ENCODE data around the gene FLYWCH1. TPM values are rescaled to one million over a fixed set of nuclear protein-coding genes. Genes with fewer than 3 reads are reported as not detected.

The FLYWCH1 gene
- total RNA-seq, 1 experiment from 2014 or later = 32.6 TPM

- TF ChIP-seq ZBTB21 (CRISPR knock-in tag; IDR thresholded peaks at IDR 0.05; ENCODE audit: borderline replicate concordance) (peak; percentile 58; the same call in 1 of the 2 replicates), ETV6 (CRISPR knock-in tag; IDR thresholded peaks at IDR 0.05) (peak; percentile 89; the same call in 1 of the 2 replicates), NFYB (CRISPR knock-in tag; conservative IDR thresholded peaks at IDR 0.05; ENCODE audit: low read depth) (peak; percentile 39), RELA (CRISPR knock-in tag; IDR thresholded peaks at IDR 0.05; ENCODE audit: borderline replicate concordance) (no peak), GTF2I (CRISPR knock-in tag; conservative IDR thresholded peaks at IDR 0.05) (no peak), RORB (CRISPR knock-in tag; IDR thresholded peaks at IDR 0.05) (no peak), CDX4 (CRISPR knock-in tag; IDR thresholded peaks at IDR 0.05; ENCODE audit: borderline replicate concordance) (no peak), JAZF1 (CRISPR knock-in tag; IDR thresholded peaks at IDR 0.05) (no peak), CBFB (CRISPR knock-in tag; IDR thresholded peaks at IDR 0.05; ENCODE audit: low read depth) (no peak; the same call in 1 of the 2 replicates), E2F5 (CRISPR knock-in tag; IDR thresholded peaks at IDR 0.05) (peak; percentile 59; the same call in 1 of the 2 replicates), GABPB1 (CRISPR knock-in tag; IDR thresholded peaks at IDR 0.05) (no peak), ZNF281 (CRISPR knock-in tag; IDR thresholded peaks at IDR 0.05) (no peak), ARID4B (CRISPR knock-in tag; IDR thresholded peaks at IDR 0.05; ENCODE audit: borderline replicate concordance) (peak; percentile 13; the same call in 1 of the 2 replicates), ZNF671 (CRISPR knock-in tag; IDR thresholded peaks at IDR 0.05) (0 out of 2 replicates have a peak, but pooled peaks have one; percentile 39), OVOL2 (CRISPR knock-in tag; IDR thresholded peaks at IDR 0.05; ENCODE audit: borderline replicate concordance) (no peak), ZNF232 (CRISPR knock-in tag; IDR thresholded peaks at IDR 0.05) (peak; percentile 54; the same call in 1 of the 2 replicates), IRF2 (CRISPR knock-in tag; IDR thresholded peaks at IDR 0.05; ENCODE audit: borderline replicate concordance, low read depth) (no peak), CREB1 (CRISPR knock-in tag; IDR thresholded peaks at IDR 0.05) (no peak), CREM (CRISPR knock-in tag; IDR thresholded peaks at IDR 0.05) (peak; percentile 56; the same call in 1 of the 2 replicates), ZNF423 (CRISPR knock-in tag; IDR thresholded peaks at IDR 0.05) (no peak), FOXK1 (CRISPR knock-in tag; IDR thresholded peaks at IDR 0.05) (peak; percentile 78), SOX15 (CRISPR knock-in tag; IDR thresholded peaks at IDR 0.05) (no peak)
- TF ChIP-seq, protein P1, sequence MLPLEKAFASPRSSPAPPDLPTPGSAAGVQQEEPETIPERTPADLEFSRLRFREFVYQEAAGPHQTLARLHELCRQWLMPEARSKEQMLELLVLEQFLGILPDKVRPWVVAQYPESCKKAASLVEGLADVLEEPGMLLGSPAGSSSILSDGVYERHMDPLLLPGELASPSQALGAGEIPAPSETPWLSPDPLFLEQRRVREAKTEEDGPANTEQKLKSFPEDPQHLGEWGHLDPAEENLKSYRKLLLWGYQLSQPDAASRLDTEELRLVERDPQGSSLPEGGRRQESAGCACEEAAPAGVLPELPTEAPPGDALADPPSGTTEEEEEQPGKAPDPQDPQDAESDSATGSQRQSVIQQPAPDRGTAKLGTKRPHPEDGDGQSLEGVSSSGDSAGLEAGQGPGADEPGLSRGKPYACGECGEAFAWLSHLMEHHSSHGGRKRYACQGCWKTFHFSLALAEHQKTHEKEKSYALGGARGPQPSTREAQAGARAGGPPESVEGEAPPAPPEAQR (CRISPR knock-in tag; IDR thresholded peaks at IDR 0.05) = 0 out of 2 replicates have a peak, but pooled peaks have one; percentile 14
- TF ChIP-seq, protein P2, sequence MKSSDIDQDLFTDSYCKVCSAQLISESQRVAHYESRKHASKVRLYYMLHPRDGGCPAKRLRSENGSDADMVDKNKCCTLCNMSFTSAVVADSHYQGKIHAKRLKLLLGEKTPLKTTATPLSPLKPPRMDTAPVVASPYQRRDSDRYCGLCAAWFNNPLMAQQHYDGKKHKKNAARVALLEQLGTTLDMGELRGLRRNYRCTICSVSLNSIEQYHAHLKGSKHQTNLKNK (CRISPR knock-in tag; IDR thresholded peaks at IDR 0.05) = no peak
- TF ChIP-seq, protein P3, sequence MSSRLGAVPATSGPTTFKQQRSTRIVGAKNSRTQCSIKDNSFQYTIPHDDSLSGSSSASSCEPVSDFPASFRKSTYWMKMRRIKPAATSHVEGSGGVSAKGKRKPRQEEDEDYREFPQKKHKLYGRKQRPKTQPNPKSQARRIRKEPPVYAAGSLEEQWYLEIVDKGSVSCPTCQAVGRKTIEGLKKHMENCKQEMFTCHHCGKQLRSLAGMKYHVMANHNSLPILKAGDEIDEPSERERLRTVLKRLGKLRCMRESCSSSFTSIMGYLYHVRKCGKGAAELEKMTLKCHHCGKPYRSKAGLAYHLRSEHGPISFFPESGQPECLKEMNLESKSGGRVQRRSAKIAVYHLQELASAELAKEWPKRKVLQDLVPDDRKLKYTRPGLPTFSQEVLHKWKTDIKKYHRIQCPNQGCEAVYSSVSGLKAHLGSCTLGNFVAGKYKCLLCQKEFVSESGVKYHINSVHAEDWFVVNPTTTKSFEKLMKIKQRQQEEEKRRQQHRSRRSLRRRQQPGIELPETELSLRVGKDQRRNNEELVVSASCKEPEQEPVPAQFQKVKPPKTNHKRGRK (CRISPR knock-in tag; IDR thresholded peaks at IDR 0.05; ENCODE audit: borderline replicate concordance) = no peak
- TF ChIP-seq, protein P4, sequence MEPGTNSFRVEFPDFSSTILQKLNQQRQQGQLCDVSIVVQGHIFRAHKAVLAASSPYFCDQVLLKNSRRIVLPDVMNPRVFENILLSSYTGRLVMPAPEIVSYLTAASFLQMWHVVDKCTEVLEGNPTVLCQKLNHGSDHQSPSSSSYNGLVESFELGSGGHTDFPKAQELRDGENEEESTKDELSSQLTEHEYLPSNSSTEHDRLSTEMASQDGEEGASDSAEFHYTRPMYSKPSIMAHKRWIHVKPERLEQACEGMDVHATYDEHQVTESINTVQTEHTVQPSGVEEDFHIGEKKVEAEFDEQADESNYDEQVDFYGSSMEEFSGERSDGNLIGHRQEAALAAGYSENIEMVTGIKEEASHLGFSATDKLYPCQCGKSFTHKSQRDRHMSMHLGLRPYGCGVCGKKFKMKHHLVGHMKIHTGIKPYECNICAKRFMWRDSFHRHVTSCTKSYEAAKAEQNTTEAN (CRISPR knock-in tag; IDR thresholded peaks at IDR 0.05) = no peak
Measured at GRCh38 chr16:2911638-2912329, at the start of gene FLYWCH1 (continued).

All from WTC11 (cell line).